Activated CD4-positive, alpha-beta T cell treated with anti-CD3 and anti-CD28 coated beads, Interleukin-2, amount 50 U/mL, for 16 hours (primary cell): ENCODE results near the gene SMARCD1.
"Not testable (repeated sequence)": the region's sequence is repeated elsewhere in the genome, so short reads cannot be mapped to it uniquely, and the experiment has no call there.

Source experiments
- DNase-seq: peaks from one replicate; pipeline ENCODE4 v3.0.0-alpha.2; 2020

The SMARCD1 gene

DNA sequence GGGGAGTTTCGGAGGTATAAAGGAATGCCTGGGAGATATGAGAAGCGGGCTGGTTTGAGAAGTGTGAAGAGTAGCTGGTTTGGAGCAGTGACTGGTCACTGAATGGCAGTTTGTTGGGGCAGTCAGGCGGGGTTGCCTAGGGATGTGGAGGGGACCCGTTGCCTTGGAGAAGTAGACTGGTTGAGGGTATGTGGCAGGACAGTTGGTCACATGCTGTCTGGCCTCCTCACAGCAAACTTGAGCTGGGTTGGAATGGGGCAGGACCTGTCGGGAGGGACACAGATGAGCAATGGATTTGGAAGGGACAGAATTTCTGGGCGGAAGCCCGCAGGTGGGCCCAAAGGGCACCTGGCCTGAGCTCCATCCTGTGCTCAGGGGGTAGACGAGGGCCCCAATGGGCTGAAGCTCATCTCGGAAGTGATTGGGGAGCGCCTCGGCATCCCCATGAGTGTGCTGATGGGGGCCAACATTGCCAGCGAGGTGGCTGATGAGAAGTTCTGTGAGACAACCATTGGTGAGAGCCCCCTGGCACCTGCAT is 20.8 kb downstream of the SMARCD1 start:
- no peak for DNase-seq

DNA sequence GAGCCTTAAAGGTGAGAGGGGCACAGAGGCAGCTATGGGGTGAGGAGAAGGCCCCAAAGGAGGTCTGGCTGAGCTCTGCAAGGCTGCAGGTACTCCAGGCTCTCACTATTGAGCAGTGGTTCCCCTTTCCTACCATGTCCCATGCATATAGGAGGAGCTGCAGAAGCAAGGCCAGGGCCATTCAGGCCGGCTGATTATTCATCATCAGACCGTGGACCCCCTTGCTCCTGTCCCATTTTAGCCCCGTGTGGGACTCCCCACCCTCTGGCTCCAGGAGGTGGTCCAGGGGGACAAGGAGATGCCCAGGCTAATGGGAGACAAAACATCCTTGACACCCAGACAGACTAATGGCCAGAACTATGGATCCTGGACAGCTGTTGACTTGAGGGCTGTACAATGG is 21.8 kb downstream of the SMARCD1 start:
- DNase-seq: no peak

DNA sequence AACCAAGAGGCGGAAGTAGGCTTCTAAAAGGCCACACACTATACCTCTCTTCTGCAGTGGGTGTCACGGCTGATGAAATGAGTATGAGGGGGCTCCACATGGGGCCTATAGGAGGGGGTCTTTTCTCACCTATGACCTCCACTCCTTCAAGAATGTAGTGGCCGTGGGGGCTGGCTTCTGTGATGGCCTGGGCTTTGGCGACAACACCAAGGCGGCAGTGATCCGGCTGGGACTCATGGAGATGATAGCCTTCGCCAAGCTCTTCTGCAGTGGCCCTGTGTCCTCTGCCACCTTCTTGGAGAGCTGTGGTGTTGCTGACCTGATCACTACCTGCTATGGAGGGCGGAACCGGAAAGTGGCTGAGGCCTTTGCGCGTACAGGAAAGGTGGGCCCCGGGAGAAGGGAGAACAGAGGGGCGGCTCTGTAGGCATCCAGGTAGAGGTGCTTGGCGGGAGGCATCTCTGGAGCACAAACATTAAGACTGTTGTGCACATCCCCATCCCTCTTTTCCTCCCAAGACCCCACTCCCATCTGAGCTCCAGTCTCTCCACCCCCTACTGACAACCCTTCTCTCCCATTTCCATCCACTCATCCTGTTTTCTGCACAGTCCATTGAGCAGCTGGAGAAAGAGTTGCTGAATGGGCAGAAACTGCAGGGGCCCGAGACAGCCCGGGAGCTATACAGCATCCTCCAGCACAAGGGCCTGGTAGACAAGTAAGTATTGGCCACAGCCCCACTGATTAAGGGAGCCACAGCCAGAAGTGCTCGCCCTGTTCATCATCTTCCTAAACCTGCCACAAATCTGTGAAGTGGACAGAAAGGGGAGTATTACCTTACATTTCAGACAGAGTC is 22.5 kb downstream of the SMARCD1 start:
- DNase-seq: no peak

DNA sequence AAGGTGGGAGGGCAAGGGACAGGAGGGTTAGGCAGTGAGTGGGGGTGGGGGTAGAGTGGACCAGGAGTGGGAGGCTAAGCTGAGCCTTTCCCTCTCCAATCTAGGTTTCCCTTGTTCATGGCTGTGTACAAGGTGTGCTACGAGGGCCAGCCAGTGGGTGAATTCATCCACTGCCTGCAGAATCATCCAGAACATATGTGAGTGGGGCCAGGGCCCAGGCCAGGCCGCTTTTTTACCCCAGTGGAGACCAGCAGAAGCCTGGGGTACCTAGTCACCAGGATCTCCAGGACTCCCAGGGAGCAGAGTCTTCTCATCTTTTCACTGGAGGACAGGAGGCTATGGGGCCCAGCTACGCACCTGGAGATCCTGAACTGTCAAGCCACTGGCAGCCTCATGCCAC is 24.2 kb downstream of the SMARCD1 start:
- DNase-seq: no peak

DNA sequence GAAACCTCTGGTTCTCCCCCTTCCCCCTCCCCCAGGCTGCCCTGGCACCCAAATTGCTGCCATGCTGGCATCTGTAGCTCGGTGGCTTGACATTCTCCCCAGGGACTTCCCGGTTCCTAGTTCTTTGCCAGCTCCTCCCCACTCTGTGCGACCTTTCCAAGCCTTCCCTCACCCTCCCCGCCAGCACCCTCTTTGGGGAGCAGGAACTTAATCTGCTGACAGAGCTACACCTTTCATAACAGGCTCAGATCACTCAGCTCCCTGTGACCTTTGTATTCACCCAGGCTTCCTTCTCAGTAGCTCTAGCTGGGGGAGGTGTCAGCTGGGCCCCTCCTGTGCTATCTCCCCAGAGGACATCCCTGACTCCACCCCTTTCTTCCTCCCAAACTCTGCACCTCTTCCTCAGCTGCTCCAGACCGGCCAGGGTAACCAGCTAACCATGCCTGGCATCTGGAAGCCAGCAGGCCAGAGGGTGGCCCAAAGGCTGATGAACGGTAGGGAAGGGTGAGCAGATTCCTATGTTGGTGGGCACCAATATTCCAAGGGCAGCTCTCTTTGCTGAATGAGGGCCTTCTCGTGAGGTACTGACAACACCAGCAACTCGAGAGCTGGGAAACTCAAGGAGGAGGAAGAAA is 25.1 kb downstream of the SMARCD1 start:
- no peak for DNase-seq

DNA sequence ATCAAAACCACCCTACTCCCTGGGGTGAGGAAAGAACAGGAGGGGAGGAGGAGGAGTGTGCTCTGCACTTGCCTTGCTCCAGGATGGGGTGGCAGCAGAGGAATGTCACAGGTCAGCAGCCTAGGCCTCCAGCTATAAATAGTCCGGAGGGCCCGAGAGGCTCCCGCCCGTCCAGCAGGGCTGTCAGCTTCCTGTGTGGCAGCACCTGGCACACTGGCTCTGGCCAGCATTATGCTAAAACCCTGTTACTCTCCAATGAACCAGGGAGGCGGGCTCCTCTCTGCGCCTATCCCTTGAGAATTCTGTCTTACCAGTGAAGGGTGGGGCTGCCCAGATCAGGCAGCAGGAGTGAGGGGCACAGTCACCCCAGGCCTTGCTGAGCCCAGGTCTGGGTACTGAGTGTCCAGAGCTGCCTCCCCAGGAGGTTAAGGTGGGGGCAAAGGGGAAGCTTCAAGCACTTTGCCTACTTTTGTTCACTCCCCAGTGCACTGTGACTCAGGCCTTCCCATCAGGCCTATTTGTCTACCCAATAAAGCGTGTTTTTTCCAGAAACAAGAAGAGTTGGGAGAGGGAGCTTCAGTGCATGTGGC is 25.7 kb downstream of the SMARCD1 start:
- DNase-seq: no peak

DNA sequence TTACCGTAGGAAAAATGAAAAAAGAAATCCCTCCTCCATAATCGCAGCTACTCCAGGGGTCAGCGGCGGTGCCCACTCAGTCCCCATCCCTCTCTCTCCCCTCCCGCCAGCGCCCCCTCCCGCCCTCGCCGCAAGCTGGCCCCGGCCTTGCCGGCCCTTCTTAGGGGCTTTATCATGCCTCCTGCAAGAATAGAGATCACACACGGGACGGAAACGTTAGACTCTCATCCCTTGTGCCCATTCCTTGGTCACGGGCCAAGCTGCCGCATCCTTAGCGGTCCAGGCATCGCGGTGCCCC is 26.2 kb downstream of the SMARCD1 start:
- no peak for DNase-seq

DNA sequence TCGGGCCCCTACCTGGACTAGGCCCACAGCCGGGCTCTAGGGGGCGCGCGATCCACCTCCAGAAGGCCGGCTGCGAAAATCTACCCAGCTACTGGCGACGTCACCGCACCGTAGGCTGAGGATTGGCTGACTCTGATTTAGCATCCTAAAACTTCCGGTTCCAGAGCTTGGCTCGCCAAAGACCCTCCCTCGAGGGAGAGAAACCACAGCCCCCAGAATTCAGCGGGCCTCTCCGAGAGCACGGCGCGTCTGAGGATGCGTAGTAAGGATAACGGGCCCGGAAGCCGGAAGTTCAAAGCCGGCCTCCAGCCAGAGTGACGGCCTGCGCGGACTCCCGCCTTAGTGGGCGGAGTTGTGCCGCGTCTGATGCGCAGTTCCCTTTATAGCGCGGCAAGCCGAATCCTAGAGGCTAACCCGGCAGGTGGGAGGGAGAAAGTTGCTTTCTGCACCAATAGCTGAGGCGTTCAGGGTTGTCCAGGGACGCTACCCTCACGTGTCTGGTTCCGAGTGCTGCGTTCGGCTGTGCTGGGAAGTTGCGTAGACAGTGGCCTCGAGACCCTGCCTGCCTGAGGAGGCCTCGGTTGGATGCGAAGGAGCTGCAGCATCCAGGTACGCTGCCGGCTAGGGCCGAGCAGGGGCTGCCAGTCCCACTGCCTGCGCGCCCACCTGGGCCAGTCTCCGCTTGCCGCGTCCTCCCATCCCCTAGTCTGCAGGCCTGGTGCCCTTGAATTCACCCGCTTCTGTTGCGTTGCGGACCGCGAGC is 26.7 kb downstream of the SMARCD1 start, which contains the start of gene COX14:
TSS of gene COX14 (plus strand) at position 544 of the 763 bp plus-strand sequence. CDS start 7,808 bp downstream, outside the sequence.
- DNase-seq: peak; percentile 100

DNA sequence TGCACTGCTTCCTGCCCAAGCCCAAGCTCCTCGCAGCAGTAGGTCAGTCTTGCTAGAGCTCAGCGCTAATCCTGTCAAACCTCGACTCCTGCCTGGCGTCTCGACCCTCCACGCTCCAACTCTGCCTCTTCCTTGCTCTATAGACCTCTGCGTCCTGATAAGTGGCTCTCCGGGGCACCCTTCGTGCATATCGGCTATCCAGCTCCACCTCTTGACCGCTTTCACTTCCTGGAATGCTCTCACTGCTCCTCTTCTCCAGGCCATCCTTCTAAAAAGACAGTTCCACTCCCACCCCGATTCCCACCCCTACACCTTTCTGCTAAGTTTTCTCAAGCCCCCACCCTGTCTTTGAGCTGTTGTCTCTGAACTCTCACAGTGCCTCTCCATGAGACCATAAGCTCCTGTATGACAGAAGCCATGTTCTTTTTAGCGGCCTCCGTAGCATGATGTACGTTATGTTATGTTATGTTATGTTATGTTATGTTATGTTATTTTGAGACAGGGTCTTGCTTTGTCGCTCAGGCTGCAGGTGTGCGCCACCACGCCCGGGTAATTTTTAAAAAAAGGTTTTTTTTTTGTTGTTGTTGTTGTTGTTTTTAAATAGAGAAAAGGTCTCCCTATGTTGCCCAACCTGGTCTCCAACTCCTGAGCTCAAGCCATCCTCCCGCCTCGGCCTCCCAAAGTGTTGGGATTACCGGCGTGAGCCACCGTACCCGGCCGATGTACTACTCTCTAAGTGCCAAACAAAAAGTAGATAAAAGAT is 27.5 kb downstream of the SMARCD1 start:
- peak; percentile 25 for DNase-seq

DNA sequence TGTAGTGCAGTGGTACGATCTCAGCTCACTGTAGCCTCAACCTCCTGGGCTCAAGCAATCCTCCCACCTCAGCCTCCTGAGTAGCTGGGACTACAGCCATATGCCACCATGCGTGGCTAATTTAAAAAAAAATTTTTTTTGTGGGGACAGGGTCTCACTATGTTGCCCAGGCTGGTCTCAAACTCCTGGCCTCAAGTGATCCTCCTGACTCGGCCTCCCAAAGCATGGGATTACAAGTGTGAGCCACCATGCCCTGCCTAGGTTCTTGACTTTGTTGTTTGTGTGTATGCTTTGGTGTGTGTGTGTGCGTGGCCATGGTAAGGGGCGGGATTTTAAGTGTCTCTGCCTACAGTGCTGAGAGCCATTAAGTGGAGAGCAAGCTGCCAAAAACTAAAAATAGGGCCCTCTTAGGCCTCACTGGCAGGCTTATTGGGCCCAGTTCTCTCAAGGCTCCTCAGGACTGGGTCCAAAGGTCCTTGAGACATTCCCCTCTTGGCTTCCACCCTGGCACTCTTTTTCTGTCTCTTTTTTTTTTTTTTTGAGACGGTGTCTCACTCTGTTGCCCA is 32.0 kb downstream of the SMARCD1 start:
- no peak for DNase-seq

DNA sequence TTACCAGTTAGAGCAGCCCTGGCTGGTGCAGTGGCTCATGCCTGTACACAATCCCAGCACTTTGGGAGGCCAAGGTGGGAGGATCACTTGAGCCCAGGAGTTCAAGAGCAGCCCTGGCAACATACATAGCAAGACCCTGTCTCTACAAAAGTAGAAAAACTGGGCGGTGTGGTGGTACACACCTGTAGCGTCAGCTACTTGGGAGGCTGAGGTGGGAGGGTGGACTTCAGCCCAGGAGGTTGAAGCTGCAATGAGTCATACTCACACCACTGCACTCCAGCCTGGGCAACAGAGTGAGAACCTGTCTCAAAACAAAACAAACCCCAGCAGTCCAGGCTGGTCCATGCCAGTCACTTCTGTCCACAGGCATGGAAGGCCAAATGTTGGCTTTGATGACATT is 34.2 kb downstream of the SMARCD1 start:
- DNase-seq: no peak

DNA sequence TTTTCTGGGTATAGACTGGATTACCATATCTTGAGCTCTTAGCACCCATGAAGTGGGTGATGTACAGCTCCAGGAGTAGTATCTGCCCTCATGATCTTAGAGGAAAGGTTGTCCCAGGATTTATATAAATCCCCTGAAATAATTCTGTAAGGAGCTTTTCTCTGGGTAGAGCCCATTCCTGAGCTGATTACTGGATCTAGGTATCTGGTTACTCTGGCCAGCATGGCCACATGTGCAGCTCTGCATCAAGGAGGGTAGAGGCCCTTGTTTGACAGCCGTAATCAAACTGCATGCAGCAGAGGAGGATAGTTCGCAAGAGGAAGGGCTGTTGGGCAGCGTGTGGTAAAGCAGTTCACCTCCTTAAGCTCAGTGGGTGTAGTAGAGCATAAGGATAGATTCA is 35.4 kb downstream of the SMARCD1 start:
- DNase-seq: no peak

DNA sequence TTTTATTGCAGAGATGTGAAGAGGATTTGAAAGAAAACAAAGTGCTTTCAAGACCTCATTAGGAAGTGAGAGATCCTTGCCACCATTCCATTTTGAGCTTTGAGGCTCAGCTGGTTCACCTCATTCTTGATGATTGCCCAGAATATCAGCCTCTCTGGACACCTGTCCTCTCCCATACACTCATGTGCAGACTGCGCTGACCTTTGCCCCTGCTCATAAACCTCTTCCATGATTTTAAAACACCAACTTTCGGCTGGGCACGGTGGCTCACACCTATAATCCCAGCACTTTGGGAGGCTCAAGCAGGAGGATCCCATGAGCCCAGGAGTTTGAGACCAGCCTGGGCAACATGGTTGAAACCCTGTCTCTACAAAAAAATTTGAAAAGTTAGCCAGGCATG is 35.8 kb downstream of the SMARCD1 start:
- DNase-seq: no peak

DNA sequence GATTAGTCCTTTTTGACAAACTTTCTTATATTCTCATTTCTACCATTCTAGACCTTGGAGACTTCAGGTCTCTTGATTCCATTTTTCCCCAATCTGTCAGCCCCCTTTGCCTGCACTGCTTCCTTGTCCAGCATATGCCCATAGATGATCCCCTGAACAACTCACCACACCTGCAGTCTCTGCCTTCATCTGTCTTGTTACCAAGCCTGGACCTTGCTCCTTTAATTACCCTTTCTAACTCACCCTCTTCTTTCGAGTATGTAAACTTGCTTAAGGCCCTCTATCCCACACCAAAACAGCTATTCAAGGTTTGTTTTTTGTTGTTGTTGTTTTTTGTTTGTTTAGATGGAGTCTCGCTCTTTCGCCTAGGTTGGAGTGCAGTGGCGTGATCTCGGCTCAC is 36.5 kb downstream of the SMARCD1 start:
- no peak for DNase-seq

DNA sequence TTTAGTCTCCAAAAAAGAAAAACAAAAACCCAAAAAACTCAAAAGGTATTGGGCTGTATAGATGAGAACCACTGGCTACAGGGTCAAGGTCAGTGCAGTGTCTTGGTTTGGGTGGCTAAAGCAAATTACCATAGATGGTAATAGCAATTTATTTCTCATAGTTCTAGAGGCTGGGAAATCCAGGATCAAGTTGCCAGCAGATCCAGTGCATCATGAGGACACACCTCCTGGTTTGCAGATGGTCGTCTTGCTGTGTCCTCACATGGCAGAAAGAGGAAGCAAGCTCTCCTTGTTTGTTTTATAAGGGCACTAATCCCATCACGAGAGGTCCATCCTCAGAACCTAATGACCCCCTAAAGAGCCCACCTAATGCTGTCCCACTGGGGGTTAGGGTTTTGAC is 38.1 kb downstream of the SMARCD1 start:
- DNase-seq: no peak

DNA sequence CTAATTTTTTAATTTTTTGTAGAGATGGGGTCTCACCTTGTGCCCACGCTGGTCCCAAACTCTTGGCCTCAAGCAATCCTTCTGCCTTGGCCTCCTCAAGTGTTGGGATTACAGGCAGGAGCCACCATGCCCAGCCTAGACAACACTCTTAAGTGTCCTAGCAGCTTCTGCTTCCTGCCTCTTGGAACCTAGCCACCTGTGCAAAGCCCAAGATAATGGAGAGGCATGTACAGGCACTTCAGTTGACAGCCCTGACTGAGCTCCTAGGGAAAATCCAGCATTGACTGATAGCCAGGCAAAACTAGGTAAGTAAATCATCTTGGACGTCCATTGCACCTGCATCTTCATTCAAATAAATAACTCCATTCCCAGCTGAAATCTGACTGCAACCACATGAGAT is 42.4 kb downstream of the SMARCD1 start:
- no peak for DNase-seq

DNA sequence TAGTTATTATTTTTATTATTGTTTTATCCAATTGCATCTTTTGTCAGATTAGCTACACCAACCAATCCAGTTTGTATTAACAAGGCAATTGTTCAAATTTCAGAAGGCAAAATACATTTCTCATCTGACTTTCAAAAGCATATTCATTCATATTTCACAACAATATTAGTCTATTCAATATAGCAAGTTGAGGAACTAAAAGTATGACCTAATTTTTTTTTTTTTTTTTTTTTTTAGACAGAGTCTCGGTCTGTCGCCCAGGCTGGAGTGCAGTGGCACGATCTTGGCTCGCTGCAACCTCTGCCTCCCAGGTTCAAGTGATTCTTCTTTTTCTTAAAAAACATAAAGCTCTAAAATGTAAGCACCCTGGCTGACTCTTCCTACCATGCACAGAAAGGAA is 44.1 kb downstream of the SMARCD1 start:
- no peak for DNase-seq

DNA sequence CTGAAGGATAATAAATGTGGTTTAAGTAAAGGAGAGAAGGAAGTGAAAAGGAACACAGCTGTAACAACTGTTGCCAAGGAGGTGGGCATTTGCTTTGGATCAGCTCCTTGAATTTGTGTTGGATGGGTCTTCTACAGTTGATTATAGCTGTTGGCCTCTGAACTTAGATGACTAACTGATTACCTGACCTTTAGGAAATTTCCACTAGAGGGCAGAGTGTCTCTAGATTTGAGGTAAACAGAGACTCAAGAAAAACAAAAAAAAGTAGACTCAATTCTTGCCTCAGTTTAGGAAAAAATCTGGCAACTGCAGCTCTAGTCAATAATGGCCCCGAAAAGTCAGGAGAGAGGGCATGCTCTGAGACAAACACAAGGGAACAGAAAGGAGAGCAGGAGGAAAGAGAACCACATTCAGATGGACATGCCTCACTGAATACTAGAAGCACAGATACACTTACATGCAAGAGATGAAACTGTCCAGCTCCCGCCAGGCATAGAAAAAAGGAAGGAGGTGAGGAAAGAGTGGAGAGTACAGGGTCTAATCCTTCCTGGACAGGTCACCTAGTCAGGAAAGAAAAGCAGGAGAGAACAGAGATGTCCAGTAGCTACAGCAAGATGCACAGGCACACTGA is 47.5 kb downstream of the SMARCD1 start:
- DNase-seq: peak; percentile 61

DNA sequence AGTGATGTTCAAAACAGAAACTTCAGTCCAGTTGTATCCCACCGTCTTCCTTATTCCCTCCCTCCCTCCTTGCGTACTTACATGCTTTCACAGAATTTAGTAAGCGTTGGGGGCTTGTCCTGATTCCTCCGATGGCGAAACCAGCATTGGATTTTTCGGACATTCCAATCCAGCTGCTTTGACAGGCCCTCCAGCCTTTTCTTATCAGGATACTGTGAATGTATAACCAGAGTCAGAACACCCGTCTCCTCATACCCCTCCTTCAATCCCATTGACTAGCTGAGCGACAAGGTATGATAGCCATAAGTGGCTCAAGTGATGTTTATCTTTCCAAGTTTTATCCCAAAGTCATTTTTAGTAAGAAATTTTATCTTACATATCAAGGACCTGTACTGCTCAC is 57.9 kb downstream of the SMARCD1 start:
- DNase-seq: no peak

DNA sequence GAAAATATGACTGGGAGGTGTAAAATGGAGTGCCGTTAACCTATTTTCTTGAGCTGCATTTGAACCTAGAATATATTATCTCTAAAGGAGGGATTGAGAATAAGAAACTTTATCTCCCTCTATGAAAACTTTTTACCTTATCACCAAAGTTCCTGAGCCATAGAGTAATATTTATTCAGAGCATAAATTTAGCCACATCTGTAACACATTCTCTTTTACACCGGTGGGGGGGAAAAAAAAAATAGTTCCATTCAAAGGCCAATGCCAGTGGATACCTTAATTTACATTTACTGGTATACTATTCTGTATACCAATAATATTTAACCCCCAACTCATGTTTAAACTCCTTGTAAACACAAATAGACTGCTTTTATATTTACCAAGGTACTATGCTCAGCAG is 60.3 kb downstream of the SMARCD1 start:
- DNase-seq: no peak

DNA sequence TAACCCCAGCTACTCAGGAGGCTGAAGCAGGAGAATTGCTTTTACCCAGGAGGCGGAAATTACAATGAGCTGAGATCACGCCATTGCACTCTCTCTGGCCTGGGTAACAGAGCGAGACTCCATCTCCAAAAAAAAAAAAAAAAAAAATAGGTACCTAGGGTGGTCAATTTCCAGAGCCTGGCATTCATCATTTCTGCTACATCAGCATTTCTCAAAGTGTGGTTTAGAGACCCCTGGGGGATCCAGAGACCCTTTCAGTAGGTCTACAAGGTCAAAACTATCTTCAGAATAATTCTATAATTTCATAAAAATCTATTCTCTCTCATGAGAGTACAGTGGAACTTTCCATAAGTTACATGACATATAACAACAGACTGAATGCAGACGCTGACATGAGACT is 62.1 kb downstream of the SMARCD1 start:
- DNase-seq: no peak

DNA sequence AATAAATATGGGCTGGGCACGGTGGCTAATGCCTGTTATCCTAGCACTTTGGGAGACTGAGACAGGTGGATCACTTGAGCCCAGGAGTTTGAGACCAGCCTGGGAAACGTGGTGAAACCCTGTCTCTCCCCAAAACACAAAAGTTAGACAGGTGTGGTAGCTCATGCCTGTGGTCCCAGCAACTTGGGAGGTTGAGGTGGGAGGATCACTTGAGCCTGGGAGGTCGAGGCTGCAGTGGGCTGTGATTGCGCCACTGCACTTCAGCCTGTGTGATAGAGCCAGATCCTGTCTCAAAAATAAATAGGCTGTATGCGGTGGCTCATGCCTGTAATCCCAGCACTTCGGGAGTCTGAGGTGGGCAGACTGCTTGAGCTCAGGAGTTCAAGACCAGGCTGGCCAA is 62.9 kb downstream of the SMARCD1 start:
- not testable (repeated sequence) for DNase-seq
